ENCODE measurements around the gene GPR85. TPM values are rescaled to one million over a fixed set of nuclear protein-coding genes. Genes with fewer than 3 reads are reported as not detected.

The GPR85 gene
- total and polyA plus RNA-seq, 2 of the 4 experiments (the other 2 are of a cell fraction): 1.7 to 5.4 TPM

DNA sequence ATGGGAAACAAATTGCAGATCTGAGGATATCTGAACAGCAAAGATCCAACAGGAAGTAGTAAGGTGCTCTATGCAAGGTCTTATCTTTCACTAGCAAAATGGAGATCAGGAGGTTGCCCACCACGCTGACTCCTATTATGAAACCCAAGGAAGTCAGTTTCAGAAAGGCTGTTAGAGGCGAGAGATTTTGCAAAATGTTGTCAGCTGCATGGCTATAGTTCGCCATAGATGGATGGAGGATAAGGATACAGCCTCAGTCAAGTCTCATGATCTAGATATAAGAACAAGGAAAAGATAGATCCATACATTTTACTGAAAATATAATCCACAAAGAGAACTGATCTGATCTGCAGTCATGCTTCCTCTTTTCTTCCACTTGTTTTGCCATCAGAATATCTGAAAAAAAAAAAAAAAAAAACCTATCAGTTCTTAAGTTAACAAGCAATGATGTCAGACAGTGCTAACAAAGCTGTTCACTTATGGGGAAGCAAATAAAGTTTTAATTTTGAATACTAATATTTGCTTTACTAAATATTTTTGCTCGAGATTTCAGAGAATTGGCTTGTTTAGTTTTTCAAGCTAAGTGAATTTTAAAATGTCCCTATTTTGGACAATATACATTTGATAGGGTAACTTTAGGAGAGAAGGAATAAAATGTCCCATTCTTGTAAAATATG is 2.0 kb downstream of the GPR85 start:
- Histone ChIP-seq H3K27me3 (ENCODE audit: control insufficient read depth, insufficient read depth, low read length) (no peaks in the 10 kb centered on the region), H3K23ac (ENCODE audit: low read depth, low read length) (no peak overlapping the region), H3K18ac (ENCODE audit: low read depth, low read length) (no peak overlapping the region), H2BK20ac (ENCODE audit: low read depth, low read length) (no peak overlapping the region), H2BK15ac (ENCODE audit: low read depth, low read length) (no peak overlapping the region), H4K8ac (ENCODE audit: low read depth in 2 of 2, low read length in 2 of 2) (no peak overlapping the region), H2AK5ac (ENCODE audit: low read depth, low read length) (no peak overlapping the region), H3K4ac (ENCODE audit: low read depth, low read length) (no peak overlapping the region), H2BK120ac (ENCODE audit: low read depth, low read length) (no peak overlapping the region), H4K91ac (ENCODE audit: insufficient read depth, low read depth, low read length) (no peak overlapping the region), H4K5ac (ENCODE audit: low read depth, low read length) (no peak overlapping the region), H3K36me3 (ENCODE audit: control insufficient read depth, insufficient read depth, low read length) (no peaks in the 10 kb centered on the region), H3K4me1 (ENCODE audit: control insufficient read depth, insufficient read depth, low read length) (0 out of 2 replicates have a peak, but pooled peaks cover 3% of the 10 kb centered on the region), H3K9me1 (ENCODE audit: insufficient read depth, low read length) (no peaks in the 10 kb centered on the region; the same call in 1 of the 2 replicates), H2AK9ac (replicated peaks; ENCODE audit: low read depth, low read length, poor library complexity) (no peak overlapping the region), H3K56ac (ENCODE audit: extremely low read depth, insufficient read depth, low read length) (no peak overlapping the region), H3K9ac (ENCODE audit: low read depth, low read length) (no peak overlapping the region), H3K4me3 (ENCODE audit: insufficient read depth, low read depth, low read length) (no peak overlapping the region), H2AFZ (replicated peaks; ENCODE audit: low read length, poor library complexity) (no peak overlapping the region), H3K4me2 (ENCODE audit: low read depth, low read length) (no peak overlapping the region), H3K14ac (replicated peaks; ENCODE audit: low read depth, low read length) (no peak overlapping the region), H3K79me1 (ENCODE audit: low read depth in 1 of 2, low read length in 2 of 2) (no peaks in the 10 kb centered on the region), H2BK5ac (ENCODE audit: low read depth, low read length, poor library complexity, severe bottlenecking) (no peak overlapping the region), H3K9me3 (ENCODE audit: control insufficient read depth, insufficient read depth, low read length) (no peaks in the 10 kb centered on the region), H4K20me1 (ENCODE audit: insufficient read depth, low read length) (no peaks in the 10 kb centered on the region), H3K27ac (ENCODE audit: insufficient read depth, low read length) (no peak overlapping the region)
- ChIA-PET CTCF (interaction anchor here (0.6 kb wide), 1 partner anchor 75 kb away, joined by 3 read pairs; no protein-coding TSS in a partner anchor), POLR2A (ENCODE audit: unreplicated experiment) (no interaction called here)
- intact Hi-C loops (cut with micrococcal nuclease) (loop anchor here (5.0 to 10.0 kb wide), 2 partner anchors 147 to 340 kb away; a partner anchor contains a TSS), in situ Hi-C loops (cut with MboI; ENCODE audit: low sequenced_read_pairs) (no loop called here), dilution Hi-C loops (cut with HindIII; ENCODE audit: low sequenced_read_pairs, unreplicated experiment) (no loop called here)
- WGBS, 2 experiments (ENCODE audit: extremely low coverage in 2 of 2, insufficient read length in 1 of 2): no CpG with 5 or more reads among the region's 4 CpGs
- no TSS peak for BruUV-seq (replicated peaks)
- no peak for DNase-seq
- ATAC-seq (ENCODE audit: low read depth): no peak
- TF ChIP-seq NFE2L2 (IDR thresholded peaks at IDR 0.05; ENCODE audit: low read depth, low read length) (no peak), CHD1 (IDR thresholded peaks at IDR 0.05; ENCODE audit: low read depth, low read length) (no peak), RCOR1 (IDR thresholded peaks at IDR 0.05; ENCODE audit: insufficient replicate concordance, low read length) (no peak), MXI1 (IDR thresholded peaks at IDR 0.05; ENCODE audit: borderline replicate concordance, low read depth, low read length) (no peak), BHLHE40 (IDR thresholded peaks at IDR 0.05; ENCODE audit: low read depth, low read length) (no peak), POLR2A (IDR thresholded peaks at IDR 0.05; ENCODE audit: low read depth, low read length) (no peak), CEBPB (IDR thresholded peaks at IDR 0.05; ENCODE audit: low read depth, low read length) (no peak), FOS (IDR thresholded peaks at IDR 0.05; ENCODE audit: low read depth, low read length) (no peak), MAFK (IDR thresholded peaks at IDR 0.05; ENCODE audit: low read depth, low read length) (no peak), RAD21 (IDR thresholded peaks at IDR 0.05; ENCODE audit: low read length) (no peak), SMC3 (IDR thresholded peaks at IDR 0.05; ENCODE audit: low read depth, low read length) (no peak), MAZ (IDR thresholded peaks at IDR 0.05; ENCODE audit: borderline replicate concordance, low read depth, low read length) (no peak), RFX5 (IDR thresholded peaks at IDR 0.05; ENCODE audit: low read depth, low read length) (no peak)
- TF ChIP-seq, protein P1, sequence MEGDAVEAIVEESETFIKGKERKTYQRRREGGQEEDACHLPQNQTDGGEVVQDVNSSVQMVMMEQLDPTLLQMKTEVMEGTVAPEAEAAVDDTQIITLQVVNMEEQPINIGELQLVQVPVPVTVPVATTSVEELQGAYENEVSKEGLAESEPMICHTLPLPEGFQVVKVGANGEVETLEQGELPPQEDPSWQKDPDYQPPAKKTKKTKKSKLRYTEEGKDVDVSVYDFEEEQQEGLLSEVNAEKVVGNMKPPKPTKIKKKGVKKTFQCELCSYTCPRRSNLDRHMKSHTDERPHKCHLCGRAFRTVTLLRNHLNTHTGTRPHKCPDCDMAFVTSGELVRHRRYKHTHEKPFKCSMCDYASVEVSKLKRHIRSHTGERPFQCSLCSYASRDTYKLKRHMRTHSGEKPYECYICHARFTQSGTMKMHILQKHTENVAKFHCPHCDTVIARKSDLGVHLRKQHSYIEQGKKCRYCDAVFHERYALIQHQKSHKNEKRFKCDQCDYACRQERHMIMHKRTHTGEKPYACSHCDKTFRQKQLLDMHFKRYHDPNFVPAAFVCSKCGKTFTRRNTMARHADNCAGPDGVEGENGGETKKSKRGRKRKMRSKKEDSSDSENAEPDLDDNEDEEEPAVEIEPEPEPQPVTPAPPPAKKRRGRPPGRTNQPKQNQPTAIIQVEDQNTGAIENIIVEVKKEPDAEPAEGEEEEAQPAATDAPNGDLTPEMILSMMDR (conservative IDR thresholded peaks at IDR 0.05; ENCODE audit: low read depth, low read length): no peak
- TF ChIP-seq, protein P2, sequence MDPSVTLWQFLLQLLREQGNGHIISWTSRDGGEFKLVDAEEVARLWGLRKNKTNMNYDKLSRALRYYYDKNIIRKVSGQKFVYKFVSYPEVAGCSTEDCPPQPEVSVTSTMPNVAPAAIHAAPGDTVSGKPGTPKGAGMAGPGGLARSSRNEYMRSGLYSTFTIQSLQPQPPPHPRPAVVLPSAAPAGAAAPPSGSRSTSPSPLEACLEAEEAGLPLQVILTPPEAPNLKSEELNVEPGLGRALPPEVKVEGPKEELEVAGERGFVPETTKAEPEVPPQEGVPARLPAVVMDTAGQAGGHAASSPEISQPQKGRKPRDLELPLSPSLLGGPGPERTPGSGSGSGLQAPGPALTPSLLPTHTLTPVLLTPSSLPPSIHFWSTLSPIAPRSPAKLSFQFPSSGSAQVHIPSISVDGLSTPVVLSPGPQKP (IDR thresholded peaks at IDR 0.05; ENCODE audit: borderline replicate concordance, low read depth, low read length): no peak
- TF ChIP-seq, protein P3, sequence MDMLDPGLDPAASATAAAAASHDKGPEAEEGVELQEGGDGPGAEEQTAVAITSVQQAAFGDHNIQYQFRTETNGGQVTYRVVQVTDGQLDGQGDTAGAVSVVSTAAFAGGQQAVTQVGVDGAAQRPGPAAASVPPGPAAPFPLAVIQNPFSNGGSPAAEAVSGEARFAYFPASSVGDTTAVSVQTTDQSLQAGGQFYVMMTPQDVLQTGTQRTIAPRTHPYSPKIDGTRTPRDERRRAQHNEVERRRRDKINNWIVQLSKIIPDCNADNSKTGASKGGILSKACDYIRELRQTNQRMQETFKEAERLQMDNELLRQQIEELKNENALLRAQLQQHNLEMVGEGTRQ (IDR thresholded peaks at IDR 0.05; ENCODE audit: low read depth, low read length): no peak

All from IMR-90 (cell line).